ENCODE results near the gene DPY30.

DNA sequence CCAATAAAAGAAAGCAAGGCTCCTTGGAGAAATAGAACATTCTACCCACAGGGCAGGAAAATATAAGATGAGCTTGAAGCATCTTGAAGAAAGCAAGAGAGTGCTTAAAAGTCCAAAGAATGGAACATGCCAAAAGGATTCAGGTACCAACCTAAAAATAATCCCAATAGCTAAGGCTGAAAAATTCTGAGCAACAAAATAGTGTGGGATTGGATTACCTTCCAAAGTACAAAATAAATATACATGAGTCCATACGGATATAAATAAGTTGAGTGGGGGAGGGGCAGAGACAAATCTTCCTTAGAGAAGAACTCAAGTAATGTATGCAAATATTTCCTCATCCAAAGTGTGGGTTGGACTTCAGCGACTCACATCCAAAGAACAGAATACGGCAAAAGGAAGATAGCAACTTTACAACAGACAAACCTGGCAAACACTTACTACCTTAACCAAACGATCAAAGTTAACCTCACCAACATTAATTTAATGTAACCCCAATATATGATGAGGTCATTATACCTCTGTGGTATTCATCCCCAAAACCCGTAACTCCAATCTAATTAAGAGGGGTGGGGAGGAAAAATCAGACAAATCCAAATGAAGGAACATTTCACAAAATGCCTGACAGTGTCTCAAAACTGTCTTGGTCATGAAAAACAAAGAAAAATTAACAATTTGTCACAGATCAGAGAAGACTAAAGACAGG is 55.7 kb downstream of the DPY30 start:
- TF ChIP-seq, protein P1, sequence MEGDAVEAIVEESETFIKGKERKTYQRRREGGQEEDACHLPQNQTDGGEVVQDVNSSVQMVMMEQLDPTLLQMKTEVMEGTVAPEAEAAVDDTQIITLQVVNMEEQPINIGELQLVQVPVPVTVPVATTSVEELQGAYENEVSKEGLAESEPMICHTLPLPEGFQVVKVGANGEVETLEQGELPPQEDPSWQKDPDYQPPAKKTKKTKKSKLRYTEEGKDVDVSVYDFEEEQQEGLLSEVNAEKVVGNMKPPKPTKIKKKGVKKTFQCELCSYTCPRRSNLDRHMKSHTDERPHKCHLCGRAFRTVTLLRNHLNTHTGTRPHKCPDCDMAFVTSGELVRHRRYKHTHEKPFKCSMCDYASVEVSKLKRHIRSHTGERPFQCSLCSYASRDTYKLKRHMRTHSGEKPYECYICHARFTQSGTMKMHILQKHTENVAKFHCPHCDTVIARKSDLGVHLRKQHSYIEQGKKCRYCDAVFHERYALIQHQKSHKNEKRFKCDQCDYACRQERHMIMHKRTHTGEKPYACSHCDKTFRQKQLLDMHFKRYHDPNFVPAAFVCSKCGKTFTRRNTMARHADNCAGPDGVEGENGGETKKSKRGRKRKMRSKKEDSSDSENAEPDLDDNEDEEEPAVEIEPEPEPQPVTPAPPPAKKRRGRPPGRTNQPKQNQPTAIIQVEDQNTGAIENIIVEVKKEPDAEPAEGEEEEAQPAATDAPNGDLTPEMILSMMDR (IDR thresholded peaks at IDR 0.05; ENCODE audit: low read depth, low read length, poor library complexity, severe bottlenecking) = no peak
- TF ChIP-seq EZH2phosphoT487 (IDR thresholded peaks at IDR 0.05; ENCODE audit: borderline replicate concordance, low read length) = no peak

All from DOHH2 (cell line).